OCI-LY3 (cell line): ENCODE results near the gene MUS81.

Source experiments
- EZH2phosphoT487 ChIP-seq: fragments of 200-600 bp; shearing (Covaris generic); IDR thresholded peaks from 2 replicates; pipeline ENCODE4 v1.6.1; 2018; ENCODE audit warnings: antibody characterized with exemption, mixed run types, low read depth
- TF ChIP-seq, protein P1 (sequence below): fragments of 200-600, 300-600 bp; sonication (generic); IDR thresholded peaks from 2 replicates; pipeline ENCODE4 v1.5.1; 2014; ENCODE audit warnings: antibody characterized with exemption, low read length, low read depth

DNA sequence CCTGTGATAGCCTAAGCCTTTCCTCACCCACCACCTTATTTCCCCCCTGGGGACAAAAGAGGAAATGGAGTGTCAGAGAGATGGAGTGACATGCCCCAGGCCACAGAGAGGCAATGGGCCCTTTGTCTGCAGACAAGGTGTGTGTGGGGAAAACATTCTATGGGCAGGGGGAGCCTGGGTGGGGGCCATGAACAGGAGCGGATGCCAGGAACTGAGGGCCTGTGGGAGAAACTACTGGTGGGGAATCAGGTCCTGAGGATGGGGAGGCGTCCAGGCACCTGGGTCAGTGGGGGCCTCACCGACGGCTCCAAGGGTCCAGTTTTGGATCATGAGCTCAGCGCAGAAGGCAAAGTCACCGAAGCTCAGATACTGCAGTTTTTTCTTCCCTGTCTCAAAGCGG is 25.0 kb downstream of the MUS81 start:
- TF ChIP-seq, protein P1, sequence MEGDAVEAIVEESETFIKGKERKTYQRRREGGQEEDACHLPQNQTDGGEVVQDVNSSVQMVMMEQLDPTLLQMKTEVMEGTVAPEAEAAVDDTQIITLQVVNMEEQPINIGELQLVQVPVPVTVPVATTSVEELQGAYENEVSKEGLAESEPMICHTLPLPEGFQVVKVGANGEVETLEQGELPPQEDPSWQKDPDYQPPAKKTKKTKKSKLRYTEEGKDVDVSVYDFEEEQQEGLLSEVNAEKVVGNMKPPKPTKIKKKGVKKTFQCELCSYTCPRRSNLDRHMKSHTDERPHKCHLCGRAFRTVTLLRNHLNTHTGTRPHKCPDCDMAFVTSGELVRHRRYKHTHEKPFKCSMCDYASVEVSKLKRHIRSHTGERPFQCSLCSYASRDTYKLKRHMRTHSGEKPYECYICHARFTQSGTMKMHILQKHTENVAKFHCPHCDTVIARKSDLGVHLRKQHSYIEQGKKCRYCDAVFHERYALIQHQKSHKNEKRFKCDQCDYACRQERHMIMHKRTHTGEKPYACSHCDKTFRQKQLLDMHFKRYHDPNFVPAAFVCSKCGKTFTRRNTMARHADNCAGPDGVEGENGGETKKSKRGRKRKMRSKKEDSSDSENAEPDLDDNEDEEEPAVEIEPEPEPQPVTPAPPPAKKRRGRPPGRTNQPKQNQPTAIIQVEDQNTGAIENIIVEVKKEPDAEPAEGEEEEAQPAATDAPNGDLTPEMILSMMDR, result no peak
- TF ChIP-seq EZH2phosphoT487, result no peak
